HepG2 (cell line): ENCODE data around the gene GAL3ST1.

ENCODE experiments used
- CREM ChIP-seq, 2 experiments: sonication (generic) in 1 of 2; formaldehyde crosslinking in 1 of 2; IDR thresholded peaks; 2 replicates each; pipeline versions ENCODE4 v1.4.0 to v1.6.1; 2016 to 2020; ENCODE audit warnings: antibody characterized with exemption in 1 of 2, mild to moderate bottlenecking in 1 of 2, missing genetic modification reagents in 1 of 2
- DPF2 ChIP-seq: sonication (generic); formaldehyde crosslinking; IDR thresholded peaks from 2 replicates; pipeline ENCODE4 v1.4.0; 2020; ENCODE audit warnings: mild to moderate bottlenecking, low read depth, missing genetic modification reagents, borderline replicate concordance
- POLR2AphosphoS5 ChIP-seq: IDR thresholded peaks from 2 replicates; pipeline ENCODE4 v1.6.1; 2012; ENCODE audit warnings: low read depth, low read length
- ZHX1 ChIP-seq: sonication (generic); formaldehyde crosslinking; IDR thresholded peaks from 2 replicates; pipeline ENCODE4 v1.8.1; 2022; ENCODE audit warnings: low read depth, mild to moderate bottlenecking, missing genetic modification reagents
- TF ChIP-seq, protein P1 (sequence below): sonication (generic); formaldehyde crosslinking; IDR thresholded peaks from 2 replicates; pipeline ENCODE4 v1.9.0; 2021; ENCODE audit warnings: missing genetic modification reagents, borderline replicate concordance

DNA sequence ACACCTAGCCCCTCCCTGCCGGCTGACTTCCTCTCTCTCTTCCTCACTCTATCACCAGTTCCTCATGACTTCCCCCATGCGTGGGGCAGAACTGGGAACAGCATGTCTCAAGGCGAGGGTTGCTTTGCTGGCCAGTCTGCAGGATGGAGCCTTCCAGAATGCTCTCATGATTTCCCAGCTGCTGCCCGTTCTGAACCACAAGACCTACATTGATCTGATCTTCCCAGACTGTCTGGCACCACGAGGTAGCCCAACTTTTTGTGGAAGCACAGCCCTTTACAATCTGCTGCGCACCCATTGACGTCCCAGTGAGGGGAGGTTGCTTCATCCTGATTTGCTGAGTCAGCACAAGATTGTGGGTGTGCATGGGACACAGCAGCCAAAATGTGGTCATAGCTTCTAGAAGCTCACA, 41.1 kb upstream of the GAL3ST1 start:
- no peak for TF ChIP-seq DPF2 (CRISPR knock-in tag)
- no peak for TF ChIP-seq POLR2AphosphoS5
- TF ChIP-seq, protein P1, sequence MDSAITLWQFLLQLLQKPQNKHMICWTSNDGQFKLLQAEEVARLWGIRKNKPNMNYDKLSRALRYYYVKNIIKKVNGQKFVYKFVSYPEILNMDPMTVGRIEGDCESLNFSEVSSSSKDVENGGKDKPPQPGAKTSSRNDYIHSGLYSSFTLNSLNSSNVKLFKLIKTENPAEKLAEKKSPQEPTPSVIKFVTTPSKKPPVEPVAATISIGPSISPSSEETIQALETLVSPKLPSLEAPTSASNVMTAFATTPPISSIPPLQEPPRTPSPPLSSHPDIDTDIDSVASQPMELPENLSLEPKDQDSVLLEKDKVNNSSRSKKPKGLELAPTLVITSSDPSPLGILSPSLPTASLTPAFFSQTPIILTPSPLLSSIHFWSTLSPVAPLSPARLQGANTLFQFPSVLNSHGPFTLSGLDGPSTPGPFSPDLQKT (CRISPR knock-in tag) = no peak
- TF ChIP-seq ZHX1 (CRISPR knock-in tag) = no peak
- no peak for TF ChIP-seq CREM (IDR thresholded peaks at IDR 0.05)
- TF ChIP-seq CREM (CRISPR knock-in tag; IDR thresholded peaks at IDR 0.05) = no peak
